ENCODE results near the gene CDH13.

The CDH13 gene

DNA sequence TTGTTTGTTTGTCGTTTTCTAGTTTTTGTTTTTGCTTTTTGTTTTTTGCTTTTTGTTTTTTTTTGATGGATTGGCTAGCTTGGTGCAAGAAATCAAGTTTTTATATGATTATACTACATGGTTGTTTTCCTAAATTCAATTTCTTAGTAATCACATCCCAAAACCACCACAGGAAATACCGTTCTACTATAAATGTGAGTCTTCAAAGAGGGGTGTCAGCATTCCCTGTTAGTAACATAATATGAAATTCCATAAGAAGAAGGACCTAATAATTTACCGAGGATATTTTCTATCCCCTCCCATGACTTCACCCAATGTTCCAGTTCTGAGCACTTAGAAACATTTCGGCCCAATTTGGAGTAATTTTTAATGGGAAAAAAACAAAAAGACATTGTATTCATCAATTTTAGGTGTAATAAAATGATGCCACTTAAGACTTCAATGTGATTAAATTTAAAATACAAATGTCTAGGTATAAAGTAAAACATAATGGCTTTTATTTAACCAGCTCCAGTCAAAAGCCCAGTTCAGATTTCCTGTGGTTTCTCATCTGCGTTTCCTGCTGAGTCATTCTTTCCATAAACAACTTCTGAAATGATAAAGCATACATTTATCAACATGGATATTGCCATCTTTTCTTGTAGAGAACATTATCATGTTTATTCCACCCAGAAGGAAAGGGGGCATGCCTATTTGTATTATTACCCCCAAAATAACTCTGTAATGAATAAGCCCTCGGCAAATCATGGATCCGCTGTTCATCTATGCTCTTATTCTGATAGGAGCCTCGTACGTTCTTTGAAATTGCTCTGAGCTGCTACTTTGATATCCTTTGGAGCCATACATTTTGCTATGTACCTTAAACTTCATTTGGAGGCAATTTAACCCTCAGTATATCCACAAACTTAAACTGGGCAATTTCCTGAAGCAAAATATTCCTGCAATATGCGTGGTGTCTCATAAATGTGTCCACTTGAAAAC, 1209.1 kb downstream of the CDH13 start:
- no peak for DNase-seq

DNA sequence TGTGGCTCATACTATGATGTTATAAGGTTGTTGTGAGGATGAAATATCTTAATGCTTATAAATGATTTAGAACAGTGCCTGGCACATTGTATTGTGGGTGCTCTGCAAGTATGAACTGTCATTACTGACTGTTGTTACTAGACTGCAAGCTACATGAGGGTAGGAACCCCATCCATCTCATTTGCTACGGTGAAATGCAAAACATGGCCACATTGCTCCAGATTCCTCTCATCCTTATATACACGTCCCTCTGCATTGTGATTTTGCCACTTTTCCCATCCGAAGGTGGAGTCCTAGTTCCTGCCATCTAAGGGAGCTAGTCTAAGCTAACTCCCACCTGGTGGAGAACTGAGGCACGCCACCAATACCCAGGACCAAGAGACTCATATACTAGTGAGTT, 1210.8 kb downstream of the CDH13 start:
- no peak for DNase-seq

GRCh38 chr16:83838151-83838550, 1211.4 kb downstream of the CDH13 start:
- no peak for DNase-seq

- DNase-seq = no peak
These were observed 1212.8 kb downstream of the CDH13 start for GRCh38 chr16:83839561-83839960.

DNA sequence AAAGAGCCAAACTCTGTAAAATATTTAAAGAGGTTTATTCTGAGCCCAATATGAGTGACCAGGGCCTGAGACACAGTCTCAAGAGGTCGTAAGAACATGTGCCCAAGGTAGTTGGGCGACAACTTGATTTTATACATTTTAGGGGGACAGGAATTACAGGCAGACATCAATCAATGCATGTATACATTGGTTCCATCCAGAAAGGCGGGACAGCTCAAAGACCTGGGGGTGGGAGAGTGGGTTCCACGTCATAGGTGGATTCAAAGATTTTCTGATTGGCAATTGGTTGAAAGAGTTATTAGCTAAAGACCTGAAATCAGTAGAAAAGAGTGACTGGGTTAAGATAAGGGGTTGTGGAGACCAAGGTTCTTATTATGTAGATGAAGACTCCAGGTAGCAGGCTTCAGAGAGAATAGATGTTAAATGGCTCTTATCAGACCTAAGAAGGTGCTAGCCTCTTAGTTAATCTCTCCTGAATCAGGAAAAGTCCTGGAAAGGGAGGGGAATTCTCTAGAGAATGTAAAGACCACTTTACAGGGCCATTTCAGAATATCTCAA, 1213.4 kb downstream of the CDH13 start:
- DNase-seq = no peak

- DNase-seq = no peak
These were observed 1215.5 kb downstream of the CDH13 start for GRCh38 chr16:83842291-83842690.

- no peak for DNase-seq
These were observed 1216.2 kb downstream of the CDH13 start for GRCh38 chr16:83842756-83843507.

DNA sequence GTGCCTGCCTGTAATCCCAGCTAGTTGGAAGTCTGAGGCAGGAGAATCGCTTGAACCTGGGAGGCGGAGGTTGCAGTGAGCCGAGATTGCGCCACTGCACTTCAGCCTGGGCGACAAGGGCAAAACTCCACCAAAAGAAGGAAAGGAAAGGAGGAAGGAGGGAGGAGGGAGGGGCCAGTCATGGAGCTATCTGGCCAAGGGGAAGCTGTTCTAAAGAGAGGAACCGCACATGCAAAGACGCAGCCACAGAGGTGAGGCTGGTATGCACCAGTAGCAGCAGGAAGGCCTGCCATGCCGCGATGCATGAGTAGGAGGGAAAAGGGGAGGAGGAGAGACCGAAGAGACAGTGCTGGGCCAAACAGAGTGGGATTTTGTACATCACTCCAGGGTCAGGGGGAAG, 1216.9 kb downstream of the CDH13 start:
- no peak for DNase-seq

DNA sequence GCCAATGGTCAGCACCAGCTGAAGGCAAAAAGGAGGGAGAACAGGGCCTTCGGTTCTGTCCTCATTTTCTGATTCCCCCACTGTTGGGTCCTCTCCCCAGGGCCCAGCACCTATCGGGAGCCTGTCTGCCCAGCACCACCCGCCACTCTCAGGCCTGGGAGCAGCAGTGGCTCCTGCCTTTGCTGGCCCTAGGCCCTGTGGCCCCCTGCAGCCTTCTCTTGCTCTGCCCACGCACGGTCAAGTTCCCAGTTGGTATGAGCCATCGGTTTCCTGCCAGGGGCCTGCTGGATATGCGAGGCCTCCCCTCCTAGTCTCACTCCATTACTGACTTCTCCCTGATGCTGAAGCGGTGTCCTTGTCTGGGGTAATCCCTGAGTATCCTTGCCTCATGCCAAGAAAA, 1218.5 kb downstream of the CDH13 start:
- DNase-seq = no peak

DNA sequence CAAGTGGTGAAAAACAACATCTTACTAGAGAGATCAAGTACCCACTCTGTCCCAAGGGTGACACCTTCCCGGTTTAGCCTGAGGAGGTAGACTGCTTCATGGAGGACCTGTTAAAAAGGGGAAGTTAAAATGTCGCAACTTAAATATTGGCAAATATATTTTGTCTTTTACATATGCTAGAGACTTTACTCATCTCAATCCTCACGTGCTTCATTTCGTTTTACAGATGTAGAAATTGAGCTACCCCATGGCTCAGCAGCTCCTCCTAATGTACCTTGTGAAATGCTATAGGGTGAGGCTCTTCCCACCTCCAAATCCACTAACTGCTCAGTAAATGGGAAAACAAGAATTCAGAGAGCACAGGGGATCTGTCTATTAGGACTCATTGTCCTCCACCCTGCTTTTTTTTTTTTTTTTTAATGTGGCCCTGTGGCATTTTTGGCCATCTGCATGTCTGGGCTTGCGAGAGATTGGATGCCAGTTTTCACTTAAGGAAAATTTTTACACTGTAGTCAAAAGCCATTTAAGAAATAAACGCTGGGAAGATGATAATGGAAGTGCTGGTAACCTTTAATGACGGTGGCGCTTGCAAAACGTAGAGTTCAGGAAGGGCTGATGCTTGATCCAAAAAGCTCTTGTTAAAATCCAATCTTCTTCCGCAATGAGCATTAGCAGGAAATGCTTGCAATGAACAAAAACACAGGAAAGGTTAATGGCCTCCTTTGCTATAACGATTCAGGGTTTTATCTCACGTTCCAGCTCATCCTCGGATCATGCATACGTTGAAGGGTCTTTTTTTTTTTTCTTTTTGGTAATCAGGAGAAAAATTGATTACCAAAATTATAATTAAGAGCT, 1220.8 kb downstream of the CDH13 start:
- DNase-seq = no peak

DNA sequence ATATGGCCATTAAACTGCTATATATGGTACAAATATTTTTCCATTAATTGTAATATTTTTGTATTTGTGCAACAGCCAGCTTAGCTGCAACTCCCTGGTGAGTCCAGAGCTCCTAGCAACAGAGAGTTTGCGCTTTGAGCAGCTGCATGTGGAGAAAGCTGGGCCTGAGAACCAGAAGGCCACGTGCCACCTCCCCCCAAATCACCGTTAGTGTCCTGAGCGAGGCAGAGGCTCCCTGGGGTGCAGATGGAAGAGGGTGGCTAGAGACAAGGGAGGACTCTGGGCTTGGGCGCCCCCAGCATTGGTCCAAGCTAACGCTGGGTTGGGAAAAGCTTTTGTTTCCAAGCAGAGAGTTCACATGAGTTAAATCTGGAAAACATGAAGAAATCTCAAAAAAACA, 1222.7 kb downstream of the CDH13 start:
- no peak for DNase-seq
